ENCODE data around the gene EZH2. TPM values are rescaled to one million over a fixed set of nuclear protein-coding genes. Genes with fewer than 3 reads are reported as not detected.

Gene EZH2
- total RNA-seq, 4 donors from 2014 or later, result 1.0 to 3.7 (median 1.7) TPM

GRCh38 chr7:148796841-148797240 lies 87.2 kb downstream of the EZH2 start:
- no peak for DNase-seq
- Histone ChIP-seq H3K27me3 (no peaks in the 10 kb centered on the region), H3K27ac (no peak overlapping the region), H3K9me3 (no peaks in the 10 kb centered on the region), H3K36me3 (peaks cover 0 to 89% of the 10 kb centered on the region in 2 donors), H3K4me1 (peaks cover 4 to 9% of the 10 kb centered on the region in 2 donors), H3K4me3 (no peak overlapping the region)
- TF ChIP-seq CTCF (IDR thresholded peaks at IDR 0.05 in 4 of 5, conservative IDR thresholded peaks at IDR 0.05 in 1 of 5) (no peak), POLR2A (IDR thresholded peaks at IDR 0.05) (no peak)
- intact Hi-C loops (cut with DNase I; ENCODE audit: low total_unique reads), result no loop called here
- ATAC-seq, result no peak
- in situ Hi-C loops (cut with MboI; ENCODE audit: low sequenced_read_pairs in 4 of 4), result no loop called here

- Histone ChIP-seq H3K27ac (no peak overlapping the region), H3K36me3 (peaks cover 0 to 87% of the 10 kb centered on the region in 2 donors), H3K4me1 (no peaks in the 10 kb centered on the region), H3K4me3 (no peak overlapping the region), H3K27me3 (no peaks in the 10 kb centered on the region), H3K9me3 (no peaks in the 10 kb centered on the region)
- TF ChIP-seq CTCF (IDR thresholded peaks at IDR 0.05 in 4 of 5, conservative IDR thresholded peaks at IDR 0.05 in 1 of 5) (no peak), POLR2A (IDR thresholded peaks at IDR 0.05) (no peak)
- DNase-seq (no peak), ATAC-seq (no peak)
- intact Hi-C loops (cut with DNase I; ENCODE audit: low total_unique reads) (no loop called here), in situ Hi-C loops (cut with MboI; ENCODE audit: low sequenced_read_pairs in 4 of 4) (no loop called here)
Observed at GRCh38 chr7:148794476-148794875, 89.6 kb downstream of the EZH2 start.

GRCh38 chr7:148793590-148793989 lies 90.5 kb downstream of the EZH2 start:
- TF ChIP-seq POLR2A (IDR thresholded peaks at IDR 0.05) (no peak), CTCF (IDR thresholded peaks at IDR 0.05 in 4 of 5, conservative IDR thresholded peaks at IDR 0.05 in 1 of 5) (no peak)
- in situ Hi-C loops (cut with MboI; ENCODE audit: low sequenced_read_pairs in 4 of 4) (no loop called here), intact Hi-C loops (cut with DNase I; ENCODE audit: low total_unique reads) (no loop called here)
- H3K27me3 ChIP-seq, result no peaks in the 10 kb centered on the region
- peak overlapping the region in 2 of 4 donors; percentile 3 to 4 for H3K27ac ChIP-seq
- H3K9me3 ChIP-seq, result no peaks in the 10 kb centered on the region
- peaks cover 0 to 87% of the 10 kb centered on the region in 2 donors for H3K36me3 ChIP-seq
- DNase-seq (no peak), ATAC-seq (peak in 1 of 2 donors; percentile 41)
- H3K4me1 ChIP-seq, result no peaks in the 10 kb centered on the region
- no peak overlapping the region for H3K4me3 ChIP-seq

GRCh38 chr7:148791546-148791945 lies 92.5 kb downstream of the EZH2 start:
- no peaks in the 10 kb centered on the region for H3K9me3 ChIP-seq
- in situ Hi-C loops (cut with MboI; ENCODE audit: low sequenced_read_pairs in 4 of 4), result no loop called here
- no peak for ATAC-seq
- no peaks in the 10 kb centered on the region for H3K4me1 ChIP-seq
- peaks cover 0 to 93% of the 10 kb centered on the region in 2 donors for H3K36me3 ChIP-seq
- no peaks in the 10 kb centered on the region for H3K27me3 ChIP-seq
- no peak overlapping the region for H3K27ac ChIP-seq
- intact Hi-C loops (cut with DNase I; ENCODE audit: low total_unique reads), result no loop called here
- no peak for DNase-seq
- H3K4me3 ChIP-seq, result no peak overlapping the region
- TF ChIP-seq POLR2A (IDR thresholded peaks at IDR 0.05) (no peak), CTCF (IDR thresholded peaks at IDR 0.05 in 4 of 5, conservative IDR thresholded peaks at IDR 0.05 in 1 of 5) (no peak)

GRCh38 chr7:148790850-148791249 lies 93.2 kb downstream of the EZH2 start:
- H3K36me3 ChIP-seq, result peaks cover 0 to 93% of the 10 kb centered on the region in 2 donors

More at GRCh38 chr7:148790850-148791249, 93.2 kb downstream of the EZH2 start:
- Histone ChIP-seq H3K27me3 (no peaks in the 10 kb centered on the region), H3K4me1 (no peaks in the 10 kb centered on the region), H3K9me3 (no peaks in the 10 kb centered on the region), H3K4me3 (no peak overlapping the region), H3K27ac (no peak overlapping the region)
- DNase-seq, result no peak
- no peak for ATAC-seq
- in situ Hi-C loops (cut with MboI; ENCODE audit: low sequenced_read_pairs in 4 of 4) (no loop called here), intact Hi-C loops (cut with DNase I; ENCODE audit: low total_unique reads) (no loop called here)
- TF ChIP-seq POLR2A (IDR thresholded peaks at IDR 0.05) (no peak), CTCF (IDR thresholded peaks at IDR 0.05 in 4 of 5, conservative IDR thresholded peaks at IDR 0.05 in 1 of 5) (no peak)
